ENCODE measurements around the gene FTCDNL1.

Gene FTCDNL1

GRCh38 chr2:199847181-199847864 lies 3.7 kb downstream of the FTCDNL1 start:
- Histone ChIP-seq H3K4me3 (ENCODE audit: insufficient read depth, low read depth, low read length) (no peak overlapping the region), H3K27me3 (ENCODE audit: control insufficient read depth, insufficient read depth, low read length, poor library complexity, severe bottlenecking) (peaks cover 8% of the 10 kb centered on the region), H3K9me3 (ENCODE audit: control insufficient read depth, low read length) (no peaks in the 10 kb centered on the region), H3K36me3 (ENCODE audit: control insufficient read depth, insufficient read depth, low read length) (no peaks in the 10 kb centered on the region), H3K27ac (ENCODE audit: insufficient read depth, low read depth, low read length, poor library complexity, severe bottlenecking) (no peak overlapping the region), H3K4me1 (ENCODE audit: control insufficient read depth, insufficient read depth, low read length) (no peaks in the 10 kb centered on the region)
- WGBS, 2 experiments = 62 to 86% methylated on average over 1 to 2 of the region's 2 CpGs

- no peaks in the 10 kb centered on the region for H3K27me3 ChIP-seq (ENCODE audit: control insufficient read depth, insufficient read depth, low read length, poor library complexity, severe bottlenecking)
- no peak overlapping the region for H3K4me3 ChIP-seq (ENCODE audit: insufficient read depth, low read depth, low read length)
- no peaks in the 10 kb centered on the region for H3K9me3 ChIP-seq (ENCODE audit: control insufficient read depth, low read length)
- H3K4me1 ChIP-seq (ENCODE audit: control insufficient read depth, insufficient read depth, low read length) = no peaks in the 10 kb centered on the region
- 90 to 100% methylated on average over 1 to 3 of the region's 3 CpGs for WGBS, 2 experiments
- H3K36me3 ChIP-seq (ENCODE audit: control insufficient read depth, insufficient read depth, low read length) = no peaks in the 10 kb centered on the region
- H3K27ac ChIP-seq (ENCODE audit: insufficient read depth, low read depth, low read length, poor library complexity, severe bottlenecking) = no peak overlapping the region
Measured at GRCh38 chr2:199842631-199843395, 8.2 kb downstream of the FTCDNL1 start.

- no peaks in the 10 kb centered on the region for H3K36me3 ChIP-seq (ENCODE audit: control insufficient read depth, insufficient read depth, low read length)
- no peaks in the 10 kb centered on the region for H3K27me3 ChIP-seq (ENCODE audit: control insufficient read depth, insufficient read depth, low read length, poor library complexity, severe bottlenecking)
- no peaks in the 10 kb centered on the region for H3K9me3 ChIP-seq (ENCODE audit: control insufficient read depth, low read length)
- H3K27ac ChIP-seq (ENCODE audit: insufficient read depth, low read depth, low read length, poor library complexity, severe bottlenecking) = no peak overlapping the region
- 88 to 100% methylated on average over 1 of the region's 1 CpG for WGBS, 2 experiments
- no peak overlapping the region for H3K4me3 ChIP-seq (ENCODE audit: insufficient read depth, low read depth, low read length)
- no peaks in the 10 kb centered on the region for H3K4me1 ChIP-seq (ENCODE audit: control insufficient read depth, insufficient read depth, low read length)
Measured at GRCh38 chr2:199841409-199841808, 9.6 kb downstream of the FTCDNL1 start.

- Histone ChIP-seq H3K4me1 (ENCODE audit: control insufficient read depth, insufficient read depth, low read length) (no peaks in the 10 kb centered on the region), H3K9me3 (ENCODE audit: control insufficient read depth, low read length) (no peaks in the 10 kb centered on the region), H3K27me3 (ENCODE audit: control insufficient read depth, insufficient read depth, low read length, poor library complexity, severe bottlenecking) (no peaks in the 10 kb centered on the region), H3K27ac (ENCODE audit: insufficient read depth, low read depth, low read length, poor library complexity, severe bottlenecking) (no peak overlapping the region), H3K4me3 (ENCODE audit: insufficient read depth, low read depth, low read length) (no peak overlapping the region), H3K36me3 (ENCODE audit: control insufficient read depth, insufficient read depth, low read length) (no peaks in the 10 kb centered on the region)
- 74 to 79% methylated on average over 5 of the region's 5 CpGs for WGBS, 2 experiments
Measured at GRCh38 chr2:199838399-199838798, 12.6 kb downstream of the FTCDNL1 start.

- 73 to 86% methylated on average over 1 of the region's 1 CpG for WGBS, 2 experiments
- Histone ChIP-seq H3K36me3 (ENCODE audit: control insufficient read depth, insufficient read depth, low read length) (no peaks in the 10 kb centered on the region), H3K9me3 (ENCODE audit: control insufficient read depth, low read length) (no peaks in the 10 kb centered on the region), H3K27ac (ENCODE audit: insufficient read depth, low read depth, low read length, poor library complexity, severe bottlenecking) (no peak overlapping the region), H3K4me1 (ENCODE audit: control insufficient read depth, insufficient read depth, low read length) (no peaks in the 10 kb centered on the region), H3K4me3 (ENCODE audit: insufficient read depth, low read depth, low read length) (no peak overlapping the region), H3K27me3 (ENCODE audit: control insufficient read depth, insufficient read depth, low read length, poor library complexity, severe bottlenecking) (no peaks in the 10 kb centered on the region)
Measured at GRCh38 chr2:199836943-199837342, 14.0 kb downstream of the FTCDNL1 start.

GRCh38 chr2:199833525-199833924 lies 17.5 kb downstream of the FTCDNL1 start:
- Histone ChIP-seq H3K4me3 (ENCODE audit: insufficient read depth, low read depth, low read length) (no peak overlapping the region), H3K4me1 (ENCODE audit: control insufficient read depth, insufficient read depth, low read length) (no peaks in the 10 kb centered on the region), H3K36me3 (ENCODE audit: control insufficient read depth, insufficient read depth, low read length) (no peaks in the 10 kb centered on the region), H3K9me3 (ENCODE audit: control insufficient read depth, low read length) (no peaks in the 10 kb centered on the region), H3K27me3 (ENCODE audit: control insufficient read depth, insufficient read depth, low read length, poor library complexity, severe bottlenecking) (no peaks in the 10 kb centered on the region), H3K27ac (ENCODE audit: insufficient read depth, low read depth, low read length, poor library complexity, severe bottlenecking) (no peak overlapping the region)
- 72 to 91% methylated on average over 1 of the region's 1 CpG for WGBS, 2 experiments

- no peak overlapping the region for H3K27ac ChIP-seq (ENCODE audit: insufficient read depth, low read depth, low read length, poor library complexity, severe bottlenecking)
Measured at GRCh38 chr2:199830531-199830930, 20.5 kb downstream of the FTCDNL1 start.

GRCh38 chr2:199829628-199830027 lies 21.4 kb downstream of the FTCDNL1 start:
- WGBS, 2 experiments = 93 to 98% methylated on average over 2 of the region's 2 CpGs
- Histone ChIP-seq H3K4me3 (ENCODE audit: insufficient read depth, low read depth, low read length) (no peak overlapping the region), H3K36me3 (ENCODE audit: control insufficient read depth, insufficient read depth, low read length) (no peaks in the 10 kb centered on the region), H3K27me3 (ENCODE audit: control insufficient read depth, insufficient read depth, low read length, poor library complexity, severe bottlenecking) (no peaks in the 10 kb centered on the region), H3K27ac (ENCODE audit: insufficient read depth, low read depth, low read length, poor library complexity, severe bottlenecking) (no peak overlapping the region), H3K4me1 (ENCODE audit: control insufficient read depth, insufficient read depth, low read length) (no peaks in the 10 kb centered on the region), H3K9me3 (ENCODE audit: control insufficient read depth, low read length) (no peaks in the 10 kb centered on the region)

More at GRCh38 chr2:199830531-199830930, 20.5 kb downstream of the FTCDNL1 start:
- no peak overlapping the region for H3K4me3 ChIP-seq (ENCODE audit: insufficient read depth, low read depth, low read length)
- no peaks in the 10 kb centered on the region for H3K36me3 ChIP-seq (ENCODE audit: control insufficient read depth, insufficient read depth, low read length)
- no peaks in the 10 kb centered on the region for H3K27me3 ChIP-seq (ENCODE audit: control insufficient read depth, insufficient read depth, low read length, poor library complexity, severe bottlenecking)
- 89 to 90% methylated on average over 9 of the region's 9 CpGs for WGBS, 2 experiments
- no peaks in the 10 kb centered on the region for H3K4me1 ChIP-seq (ENCODE audit: control insufficient read depth, insufficient read depth, low read length)
- H3K9me3 ChIP-seq (ENCODE audit: control insufficient read depth, low read length) = no peaks in the 10 kb centered on the region

- no peak overlapping the region for H3K4me3 ChIP-seq (ENCODE audit: insufficient read depth, low read depth, low read length)
- no peaks in the 10 kb centered on the region for H3K4me1 ChIP-seq (ENCODE audit: control insufficient read depth, insufficient read depth, low read length)
- H3K27ac ChIP-seq (ENCODE audit: insufficient read depth, low read depth, low read length, poor library complexity, severe bottlenecking) = no peak overlapping the region
- H3K36me3 ChIP-seq (ENCODE audit: control insufficient read depth, insufficient read depth, low read length) = no peaks in the 10 kb centered on the region
- H3K27me3 ChIP-seq (ENCODE audit: control insufficient read depth, insufficient read depth, low read length, poor library complexity, severe bottlenecking) = no peaks in the 10 kb centered on the region
- no peaks in the 10 kb centered on the region for H3K9me3 ChIP-seq (ENCODE audit: control insufficient read depth, low read length)
Measured at GRCh38 chr2:199819746-199820145, 31.2 kb downstream of the FTCDNL1 start.

GRCh38 chr2:199818754-199819153 lies 32.2 kb downstream of the FTCDNL1 start:
- Histone ChIP-seq H3K27ac (ENCODE audit: insufficient read depth, low read depth, low read length, poor library complexity, severe bottlenecking) (no peak overlapping the region), H3K36me3 (ENCODE audit: control insufficient read depth, insufficient read depth, low read length) (no peaks in the 10 kb centered on the region), H3K9me3 (ENCODE audit: control insufficient read depth, low read length) (no peaks in the 10 kb centered on the region), H3K27me3 (ENCODE audit: control insufficient read depth, insufficient read depth, low read length, poor library complexity, severe bottlenecking) (no peaks in the 10 kb centered on the region), H3K4me1 (ENCODE audit: control insufficient read depth, insufficient read depth, low read length) (no peaks in the 10 kb centered on the region), H3K4me3 (ENCODE audit: insufficient read depth, low read depth, low read length) (no peak overlapping the region)
- WGBS, 2 experiments = 96 to 98% methylated on average over 2 of the region's 2 CpGs
